ENCODE results near the gene METTL16. TPM values are rescaled to one million over a fixed set of nuclear protein-coding genes. Genes with fewer than 3 reads are reported as not detected.

Gene METTL16
- total and polyA plus RNA-seq, 2 of the 4 experiments (the other 2 are of a cell fraction) = 11.8 to 15.4 TPM

DNA sequence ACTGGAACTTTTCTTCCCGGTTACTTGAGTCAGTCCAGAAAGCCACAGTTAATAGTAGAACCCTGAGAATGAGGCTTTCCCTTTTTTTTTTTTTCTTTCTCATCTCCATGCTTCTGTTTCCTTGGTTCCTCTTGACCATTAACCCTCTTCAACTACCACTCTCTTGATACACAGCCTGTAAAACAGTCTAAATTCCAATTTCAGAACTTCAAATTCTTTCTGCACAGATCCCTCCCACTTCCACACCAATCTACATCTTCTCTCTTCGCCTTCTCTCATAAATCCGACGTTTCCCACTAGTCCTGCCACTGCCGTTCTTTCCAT is 588 bp downstream of the METTL16 start:
- peaks cover 16 to 32% of the 10 kb centered on the region in 2 experiments for H3K79me1 ChIP-seq (ENCODE audit: low read depth in 1 of 2, low read length in 2 of 2)
- H2BK5ac ChIP-seq (ENCODE audit: low read depth, low read length, poor library complexity, severe bottlenecking) = peak overlapping the region; percentile 80
- no peak overlapping the region for H2BK20ac ChIP-seq (ENCODE audit: low read depth, low read length)
- peak overlapping the region; percentile 81 for H3K4ac ChIP-seq (ENCODE audit: low read depth, low read length)
- H3K27ac ChIP-seq (ENCODE audit: insufficient read depth, low read length) = peak overlapping the region; percentile 83
- H2AFZ ChIP-seq (replicated peaks; ENCODE audit: low read length, poor library complexity) = peak overlapping the region; percentile 91
- TF ChIP-seq CEBPB (IDR thresholded peaks at IDR 0.05; ENCODE audit: low read depth, low read length) (no peak), MXI1 (IDR thresholded peaks at IDR 0.05; ENCODE audit: borderline replicate concordance, low read depth, low read length) (no peak), POLR2A (IDR thresholded peaks at IDR 0.05; ENCODE audit: low read depth, low read length) (no peak), SMC3 (IDR thresholded peaks at IDR 0.05; ENCODE audit: low read depth, low read length) (no peak)
- TF ChIP-seq, protein P1, sequence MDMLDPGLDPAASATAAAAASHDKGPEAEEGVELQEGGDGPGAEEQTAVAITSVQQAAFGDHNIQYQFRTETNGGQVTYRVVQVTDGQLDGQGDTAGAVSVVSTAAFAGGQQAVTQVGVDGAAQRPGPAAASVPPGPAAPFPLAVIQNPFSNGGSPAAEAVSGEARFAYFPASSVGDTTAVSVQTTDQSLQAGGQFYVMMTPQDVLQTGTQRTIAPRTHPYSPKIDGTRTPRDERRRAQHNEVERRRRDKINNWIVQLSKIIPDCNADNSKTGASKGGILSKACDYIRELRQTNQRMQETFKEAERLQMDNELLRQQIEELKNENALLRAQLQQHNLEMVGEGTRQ (IDR thresholded peaks at IDR 0.05; ENCODE audit: low read depth, low read length) = no peak
- TF ChIP-seq, protein P2, sequence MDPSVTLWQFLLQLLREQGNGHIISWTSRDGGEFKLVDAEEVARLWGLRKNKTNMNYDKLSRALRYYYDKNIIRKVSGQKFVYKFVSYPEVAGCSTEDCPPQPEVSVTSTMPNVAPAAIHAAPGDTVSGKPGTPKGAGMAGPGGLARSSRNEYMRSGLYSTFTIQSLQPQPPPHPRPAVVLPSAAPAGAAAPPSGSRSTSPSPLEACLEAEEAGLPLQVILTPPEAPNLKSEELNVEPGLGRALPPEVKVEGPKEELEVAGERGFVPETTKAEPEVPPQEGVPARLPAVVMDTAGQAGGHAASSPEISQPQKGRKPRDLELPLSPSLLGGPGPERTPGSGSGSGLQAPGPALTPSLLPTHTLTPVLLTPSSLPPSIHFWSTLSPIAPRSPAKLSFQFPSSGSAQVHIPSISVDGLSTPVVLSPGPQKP (IDR thresholded peaks at IDR 0.05; ENCODE audit: borderline replicate concordance, low read depth, low read length) = no peak
- TF ChIP-seq, protein P3, sequence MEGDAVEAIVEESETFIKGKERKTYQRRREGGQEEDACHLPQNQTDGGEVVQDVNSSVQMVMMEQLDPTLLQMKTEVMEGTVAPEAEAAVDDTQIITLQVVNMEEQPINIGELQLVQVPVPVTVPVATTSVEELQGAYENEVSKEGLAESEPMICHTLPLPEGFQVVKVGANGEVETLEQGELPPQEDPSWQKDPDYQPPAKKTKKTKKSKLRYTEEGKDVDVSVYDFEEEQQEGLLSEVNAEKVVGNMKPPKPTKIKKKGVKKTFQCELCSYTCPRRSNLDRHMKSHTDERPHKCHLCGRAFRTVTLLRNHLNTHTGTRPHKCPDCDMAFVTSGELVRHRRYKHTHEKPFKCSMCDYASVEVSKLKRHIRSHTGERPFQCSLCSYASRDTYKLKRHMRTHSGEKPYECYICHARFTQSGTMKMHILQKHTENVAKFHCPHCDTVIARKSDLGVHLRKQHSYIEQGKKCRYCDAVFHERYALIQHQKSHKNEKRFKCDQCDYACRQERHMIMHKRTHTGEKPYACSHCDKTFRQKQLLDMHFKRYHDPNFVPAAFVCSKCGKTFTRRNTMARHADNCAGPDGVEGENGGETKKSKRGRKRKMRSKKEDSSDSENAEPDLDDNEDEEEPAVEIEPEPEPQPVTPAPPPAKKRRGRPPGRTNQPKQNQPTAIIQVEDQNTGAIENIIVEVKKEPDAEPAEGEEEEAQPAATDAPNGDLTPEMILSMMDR (conservative IDR thresholded peaks at IDR 0.05; ENCODE audit: low read depth, low read length) = no peak
- dilution Hi-C loops (cut with HindIII; ENCODE audit: low sequenced_read_pairs, unreplicated experiment) (no loop called here), in situ Hi-C loops (cut with MboI; ENCODE audit: low sequenced_read_pairs) (no loop called here), intact Hi-C loops (cut with micrococcal nuclease) (loop anchor here (2.0 kb wide), 3 partner anchors 50 to 164 kb away; partner anchors contain the start of gene PAFAH1B1)
- H3K9me3 ChIP-seq (ENCODE audit: control insufficient read depth, insufficient read depth, low read length) = no peaks in the 10 kb centered on the region
- 3 to 100% methylated on average over 3 to 5 of the region's 5 CpGs for WGBS, 2 experiments (ENCODE audit: extremely low coverage in 2 of 2, insufficient read length in 1 of 2)
- peak overlapping the region; percentile 73 to 95 for H4K8ac ChIP-seq (ENCODE audit: low read depth in 2 of 2, low read length in 2 of 2)
- H3K23ac ChIP-seq (ENCODE audit: low read depth, low read length) = peak overlapping the region; percentile 94
- H3K14ac ChIP-seq (replicated peaks; ENCODE audit: low read depth, low read length) = peak overlapping the region; percentile 89
- H3K27me3 ChIP-seq (ENCODE audit: control insufficient read depth, insufficient read depth, low read length) = no peaks in the 10 kb centered on the region
- ChIA-PET CTCF (interaction anchor here (0.5 kb wide), 1 partner anchor 9 kb away, joined by 9 read pairs; no protein-coding TSS in a partner anchor), POLR2A (ENCODE audit: unreplicated experiment) (no interaction called here)
- H2AK5ac ChIP-seq (ENCODE audit: low read depth, low read length) = peak overlapping the region; percentile 80; the same call in 1 of the 2 replicates
- peak overlapping the region; percentile 93 for H3K9ac ChIP-seq (ENCODE audit: low read depth, low read length)
- peak overlapping the region; percentile 18 for H2AK9ac ChIP-seq (replicated peaks; ENCODE audit: low read depth, low read length, poor library complexity)
- DNase-seq (no peak), ATAC-seq (ENCODE audit: low read depth) (no peak)
- H3K18ac ChIP-seq (ENCODE audit: low read depth, low read length) = peak overlapping the region; percentile 15
- H4K20me1 ChIP-seq (ENCODE audit: insufficient read depth, low read length) = no peaks in the 10 kb centered on the region; the same call in 1 of the 2 replicates
- H2BK15ac ChIP-seq (ENCODE audit: low read depth, low read length) = peak overlapping the region; percentile 67; the same call in 1 of the 3 replicates
- TSS peak; percentile 71 for BruUV-seq (replicated peaks)
- H4K91ac ChIP-seq (ENCODE audit: insufficient read depth, low read depth, low read length) = peak overlapping the region; percentile 75
- H3K36me3 ChIP-seq (ENCODE audit: control insufficient read depth, insufficient read depth, low read length) = no peaks in the 10 kb centered on the region
- H2BK120ac ChIP-seq (ENCODE audit: low read depth, low read length) = peak overlapping the region; percentile 79
- no peaks in the 10 kb centered on the region; the same call in 1 of the 2 replicates for H3K4me1 ChIP-seq (ENCODE audit: control insufficient read depth, insufficient read depth, low read length)
- peak overlapping the region; percentile 66 for H3K4me3 ChIP-seq (ENCODE audit: insufficient read depth, low read depth, low read length)
- H3K4me2 ChIP-seq (ENCODE audit: low read depth, low read length) = peak overlapping the region; percentile 59
- H3K9me1 ChIP-seq (ENCODE audit: insufficient read depth, low read length) = peaks cover 3% of the 10 kb centered on the region
- peak overlapping the region; percentile 61 for H4K5ac ChIP-seq (ENCODE audit: low read depth, low read length)
- peak overlapping the region; percentile 84 for H3K56ac ChIP-seq (ENCODE audit: extremely low read depth, insufficient read depth, low read length)
